Measurements from ENCODE around the gene TMEM89.

Gene TMEM89, protein sequence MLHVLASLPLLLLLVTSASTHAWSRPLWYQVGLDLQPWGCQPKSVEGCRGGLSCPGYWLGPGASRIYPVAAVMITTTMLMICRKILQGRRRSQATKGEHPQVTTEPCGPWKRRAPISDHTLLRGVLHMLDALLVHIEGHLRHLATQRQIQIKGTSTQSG

GRCh38 chr3:48621461-48621869, at the start of gene TMEM89:
Gene TMEM89 (minus strand): TSS chr3:48621769. CDS start chr3:48621756, 13 bp downstream.
- Histone ChIP-seq H3K36me3 (ENCODE audit: control insufficient read depth in 2 of 2, insufficient read depth in 2 of 2, low read length in 2 of 2) (peaks cover 0 to 3% of the 10 kb centered on the region in 2 donors), H3K27me3 (ENCODE audit: control insufficient read depth in 1 of 2, insufficient read depth in 2 of 2, low read length in 2 of 2) (no peaks in the 10 kb centered on the region), H3K9me3 (ENCODE audit: control insufficient read depth in 2 of 2, low read length in 2 of 2) (peaks cover 0 to 6% of the 10 kb centered on the region in 2 donors), H3K27ac (ENCODE audit: low read length) (no peak within 1 kb of the TSS), H3K4me3 (ENCODE audit: low read length in 2 of 2) (no peak within 1 kb of the TSS), H3K9ac (ENCODE audit: low read length in 2 of 2) (no peak within 1 kb of the TSS), H3K4me1 (ENCODE audit: control insufficient read depth, insufficient read depth, low read length) (no peaks in the 10 kb centered on the region)

DNA sequence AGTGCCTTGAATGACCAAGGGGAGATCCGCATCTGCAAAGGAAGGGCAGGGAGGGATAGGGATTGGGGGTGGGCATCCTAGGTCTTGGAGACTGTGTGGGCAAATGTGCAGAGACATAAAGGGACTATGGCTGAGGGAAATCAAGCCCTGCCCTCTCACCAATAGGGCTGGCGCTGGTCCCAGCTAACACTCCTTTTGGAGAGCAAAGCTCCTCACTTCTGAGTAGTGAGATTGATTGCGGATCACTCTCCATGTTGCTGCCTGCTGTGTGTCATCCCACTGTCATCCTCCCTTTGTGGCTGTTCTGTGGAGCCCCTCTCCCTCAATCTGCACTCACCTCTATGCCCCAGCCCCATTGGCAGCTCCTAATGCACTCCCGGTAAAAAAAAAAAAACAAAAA, 43.4 kb upstream of the TMEM89 start:
- Histone ChIP-seq H3K9ac (ENCODE audit: low read length in 2 of 2) (no peak overlapping the region), H3K27ac (ENCODE audit: low read length) (no peak overlapping the region)

GRCh38 chr3:48664313-48664644, 42.7 kb upstream of the TMEM89 start:
- no peaks in the 10 kb centered on the region for H3K9me3 ChIP-seq (ENCODE audit: control insufficient read depth in 2 of 2, low read length in 2 of 2)
- peak overlapping the region; percentile 61 to 69 for H3K4me3 ChIP-seq (ENCODE audit: low read length in 2 of 2)
- H3K9ac ChIP-seq (ENCODE audit: low read length in 2 of 2) = peak overlapping the region in 1 of 2 donors; percentile 69
- H3K4me1 ChIP-seq (ENCODE audit: control insufficient read depth, insufficient read depth, low read length) = peaks cover 24% of the 10 kb centered on the region
- no peaks in the 10 kb centered on the region for H3K36me3 ChIP-seq (ENCODE audit: control insufficient read depth in 2 of 2, insufficient read depth in 2 of 2, low read length in 2 of 2)
- peak overlapping the region; percentile 74 for H3K27ac ChIP-seq (ENCODE audit: low read length)
- H3K27me3 ChIP-seq (ENCODE audit: control insufficient read depth in 1 of 2, insufficient read depth in 2 of 2, low read length in 2 of 2) = peaks cover 13 to 33% of the 10 kb centered on the region in 2 donors

More for the DNA sequence above, 43.4 kb upstream of the TMEM89 start:
- no peak overlapping the region for H3K4me3 ChIP-seq (ENCODE audit: low read length in 2 of 2)
- H3K9me3 ChIP-seq (ENCODE audit: control insufficient read depth in 2 of 2, low read length in 2 of 2) = no peaks in the 10 kb centered on the region
- H3K4me1 ChIP-seq (ENCODE audit: control insufficient read depth, insufficient read depth, low read length) = peaks cover 24% of the 10 kb centered on the region
- H3K36me3 ChIP-seq (ENCODE audit: control insufficient read depth in 2 of 2, insufficient read depth in 2 of 2, low read length in 2 of 2) = no peaks in the 10 kb centered on the region
- peaks cover 9 to 27% of the 10 kb centered on the region in 2 donors for H3K27me3 ChIP-seq (ENCODE audit: control insufficient read depth in 1 of 2, insufficient read depth in 2 of 2, low read length in 2 of 2)

GRCh38 chr3:48663489-48664312, 42.1 kb upstream of the TMEM89 start:
- Histone ChIP-seq H3K9me3 (ENCODE audit: control insufficient read depth in 2 of 2, low read length in 2 of 2) (no peaks in the 10 kb centered on the region), H3K4me1 (ENCODE audit: control insufficient read depth, insufficient read depth, low read length) (peaks cover 24% of the 10 kb centered on the region), H3K9ac (ENCODE audit: low read length in 2 of 2) (peak overlapping the region; percentile 69 to 92), H3K27me3 (ENCODE audit: control insufficient read depth in 1 of 2, insufficient read depth in 2 of 2, low read length in 2 of 2) (peaks cover 13 to 33% of the 10 kb centered on the region in 2 donors), H3K4me3 (ENCODE audit: low read length in 2 of 2) (peak overlapping the region; percentile 61 to 69), H3K36me3 (ENCODE audit: control insufficient read depth in 2 of 2, insufficient read depth in 2 of 2, low read length in 2 of 2) (no peaks in the 10 kb centered on the region), H3K27ac (ENCODE audit: low read length) (peak overlapping the region; percentile 74)

GRCh38 chr3:48662753-48663488, 41.4 kb upstream of the TMEM89 start, which contains the start of gene CELSR3:
Gene CELSR3 (minus strand): TSS chr3:48662886. CDS start chr3:48662634, 252 bp downstream.
- Histone ChIP-seq H3K27me3 (ENCODE audit: control insufficient read depth in 1 of 2, insufficient read depth in 2 of 2, low read length in 2 of 2) (peaks cover 13 to 33% of the 10 kb centered on the region in 2 donors), H3K36me3 (ENCODE audit: control insufficient read depth in 2 of 2, insufficient read depth in 2 of 2, low read length in 2 of 2) (no peaks in the 10 kb centered on the region), H3K9me3 (ENCODE audit: control insufficient read depth in 2 of 2, low read length in 2 of 2) (no peaks in the 10 kb centered on the region), H3K4me3 (ENCODE audit: low read length in 2 of 2) (peak within 1 kb of the TSS; percentile 61 to 69), H3K9ac (ENCODE audit: low read length in 2 of 2) (peak within 1 kb of the TSS; percentile 69 to 92), H3K27ac (ENCODE audit: low read length) (peak within 1 kb of the TSS; percentile 74), H3K4me1 (ENCODE audit: control insufficient read depth, insufficient read depth, low read length) (peaks cover 24% of the 10 kb centered on the region)

DNA sequence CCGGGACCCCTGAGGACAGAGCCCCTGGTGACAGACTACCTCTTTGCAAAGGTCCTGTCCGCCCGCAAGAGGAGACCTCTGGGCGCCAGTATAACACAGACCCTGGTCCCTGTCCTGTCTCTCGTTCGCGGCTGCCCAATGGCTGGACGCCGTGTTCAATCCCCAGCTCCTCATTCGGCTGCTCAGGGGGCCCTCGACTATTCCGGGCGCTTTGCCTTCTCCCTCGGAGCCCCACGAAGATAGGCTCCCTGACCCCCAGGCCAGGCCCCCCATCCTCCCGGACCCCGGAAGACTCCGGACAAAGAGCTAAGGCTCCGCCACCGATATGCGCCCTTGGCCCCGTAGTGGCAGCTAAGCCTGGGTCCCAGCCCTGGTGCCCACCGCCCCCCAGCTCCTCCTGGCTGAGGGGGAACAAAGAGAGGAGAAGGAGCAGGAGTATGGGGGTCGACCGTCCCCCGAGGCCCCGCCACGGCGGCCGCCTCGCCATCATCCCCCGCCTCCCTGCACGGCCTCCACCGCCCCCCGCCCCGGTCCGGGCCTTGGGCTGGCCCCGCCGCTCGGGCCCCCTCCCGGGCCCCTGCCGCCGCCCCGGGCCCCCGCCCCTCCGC, 40.7 kb upstream of the TMEM89 start:
- Histone ChIP-seq H3K27ac (ENCODE audit: low read length) (no peak overlapping the region), H3K9ac (ENCODE audit: low read length in 2 of 2) (no peak overlapping the region), H3K9me3 (ENCODE audit: control insufficient read depth in 2 of 2, low read length in 2 of 2) (no peaks in the 10 kb centered on the region), H3K36me3 (ENCODE audit: control insufficient read depth in 2 of 2, insufficient read depth in 2 of 2, low read length in 2 of 2) (no peaks in the 10 kb centered on the region), H3K4me1 (ENCODE audit: control insufficient read depth, insufficient read depth, low read length) (peaks cover 24% of the 10 kb centered on the region), H3K27me3 (ENCODE audit: control insufficient read depth in 1 of 2, insufficient read depth in 2 of 2, low read length in 2 of 2) (peaks cover 13 to 33% of the 10 kb centered on the region in 2 donors), H3K4me3 (ENCODE audit: low read length in 2 of 2) (no peak overlapping the region)

DNA sequence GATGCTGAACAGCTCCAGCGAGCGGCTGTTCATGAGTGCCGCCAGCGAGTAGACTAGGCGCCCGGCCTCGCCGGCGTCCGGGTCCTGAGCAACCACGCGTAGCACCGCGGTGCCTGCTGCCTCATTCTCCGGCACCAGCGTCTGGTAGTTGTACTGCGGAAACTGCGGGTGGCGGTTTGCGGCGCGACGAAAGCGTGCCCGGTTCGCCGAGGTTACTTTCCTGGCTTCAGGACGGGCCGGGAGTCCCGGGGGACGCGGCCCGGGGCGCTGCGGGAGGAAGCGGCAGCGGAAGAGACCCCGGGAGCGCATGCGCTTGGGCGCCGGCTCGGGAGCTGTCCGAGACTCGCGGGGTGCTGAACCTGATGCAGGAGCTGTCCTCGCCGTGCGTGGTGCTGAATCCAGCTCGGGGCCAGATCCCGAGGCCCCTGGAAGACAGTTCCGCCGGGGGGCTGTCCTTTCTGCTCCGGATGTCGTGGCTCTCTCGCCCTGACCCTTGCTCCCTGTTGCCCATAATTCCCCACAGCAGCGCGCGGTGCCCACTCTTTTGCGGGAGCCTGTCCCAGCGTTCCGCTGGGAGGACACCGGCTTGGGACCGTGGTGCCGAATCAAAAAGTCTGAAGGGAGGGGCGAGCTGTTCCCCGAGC, 40.1 kb upstream of the TMEM89 start:
- no peak overlapping the region for H3K9ac ChIP-seq (ENCODE audit: low read length in 2 of 2)
- H3K36me3 ChIP-seq (ENCODE audit: control insufficient read depth in 2 of 2, insufficient read depth in 2 of 2, low read length in 2 of 2) = no peaks in the 10 kb centered on the region
- peaks cover 26% of the 10 kb centered on the region for H3K4me1 ChIP-seq (ENCODE audit: control insufficient read depth, insufficient read depth, low read length)
- no peak overlapping the region for H3K27ac ChIP-seq (ENCODE audit: low read length)
- H3K9me3 ChIP-seq (ENCODE audit: control insufficient read depth in 2 of 2, low read length in 2 of 2) = no peaks in the 10 kb centered on the region
- peak overlapping the region; percentile 43 to 69 for H3K4me3 ChIP-seq (ENCODE audit: low read length in 2 of 2)
- H3K27me3 ChIP-seq (ENCODE audit: control insufficient read depth in 1 of 2, insufficient read depth in 2 of 2, low read length in 2 of 2) = peaks cover 17 to 38% of the 10 kb centered on the region in 2 donors

DNA sequence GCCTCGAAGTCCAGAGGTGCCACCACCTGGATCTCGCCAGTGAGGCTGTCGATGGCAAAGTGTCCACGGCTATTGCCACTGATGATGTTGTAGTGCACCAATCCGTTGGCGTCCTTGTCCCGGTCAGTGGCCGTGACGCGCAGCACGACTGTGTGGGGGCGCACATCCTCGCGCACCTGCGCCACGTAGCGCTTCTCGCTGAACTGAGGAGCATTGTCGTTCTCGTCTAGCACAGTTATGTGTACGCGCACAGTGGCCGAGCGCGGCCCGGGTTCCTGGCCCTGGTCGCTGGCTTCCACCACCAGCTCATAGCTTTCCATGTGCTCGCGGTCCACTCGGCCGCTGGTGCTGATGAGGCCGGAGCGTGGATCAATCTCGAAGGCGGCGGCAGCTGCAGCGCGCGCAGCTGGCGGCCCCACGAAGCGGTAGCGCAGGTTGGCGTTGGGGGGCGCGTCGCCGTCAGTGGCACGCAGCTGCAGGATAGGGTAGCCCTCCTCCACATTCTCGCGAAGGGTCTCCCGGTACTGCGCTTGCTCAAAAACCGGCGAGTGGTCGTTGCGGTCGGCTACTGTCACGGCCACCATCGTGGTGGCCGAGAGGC, 39.3 kb upstream of the TMEM89 start:
- H3K36me3 ChIP-seq (ENCODE audit: control insufficient read depth in 2 of 2, insufficient read depth in 2 of 2, low read length in 2 of 2) = no peaks in the 10 kb centered on the region
- peaks cover 31% of the 10 kb centered on the region for H3K4me1 ChIP-seq (ENCODE audit: control insufficient read depth, insufficient read depth, low read length)
- peaks cover 17 to 38% of the 10 kb centered on the region in 2 donors for H3K27me3 ChIP-seq (ENCODE audit: control insufficient read depth in 1 of 2, insufficient read depth in 2 of 2, low read length in 2 of 2)
- H3K9ac ChIP-seq (ENCODE audit: low read length in 2 of 2) = no peak overlapping the region
- H3K27ac ChIP-seq (ENCODE audit: low read length) = no peak overlapping the region
- peak overlapping the region in 1 of 2 donors; percentile 69 for H3K4me3 ChIP-seq (ENCODE audit: low read length in 2 of 2)
- H3K9me3 ChIP-seq (ENCODE audit: control insufficient read depth in 2 of 2, low read length in 2 of 2) = no peaks in the 10 kb centered on the region

DNA sequence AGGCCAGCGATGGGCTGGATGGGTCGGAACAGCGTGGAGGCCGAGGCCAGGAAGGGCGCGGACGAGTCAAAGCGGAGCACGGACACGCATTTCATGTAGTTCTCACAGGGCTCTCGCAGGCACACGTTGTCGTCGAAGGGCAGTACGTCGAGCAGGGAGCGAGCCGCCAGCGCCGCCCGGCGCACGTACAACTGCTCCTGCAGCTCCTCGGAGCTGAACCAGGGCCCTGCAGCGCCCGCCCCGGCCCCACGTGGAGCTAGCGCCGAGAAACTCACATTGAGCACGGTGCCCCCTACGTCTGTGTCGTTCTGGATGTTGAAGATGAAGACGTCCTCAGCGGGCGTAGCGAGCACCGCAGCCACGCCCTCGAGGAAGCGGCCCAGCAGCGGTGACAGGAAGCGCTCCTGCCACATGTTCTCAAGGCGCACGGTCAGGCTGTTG, 35.3 kb upstream of the TMEM89 start:
- H3K9me3 ChIP-seq (ENCODE audit: control insufficient read depth in 2 of 2, low read length in 2 of 2) = no peaks in the 10 kb centered on the region
- H3K27me3 ChIP-seq (ENCODE audit: control insufficient read depth in 1 of 2, insufficient read depth in 2 of 2, low read length in 2 of 2) = peaks cover 10 to 21% of the 10 kb centered on the region in 2 donors
- H3K4me3 ChIP-seq (ENCODE audit: low read length in 2 of 2) = peak overlapping the region; percentile 55 to 74
- H3K36me3 ChIP-seq (ENCODE audit: control insufficient read depth in 2 of 2, insufficient read depth in 2 of 2, low read length in 2 of 2) = no peaks in the 10 kb centered on the region
- peaks cover 22% of the 10 kb centered on the region for H3K4me1 ChIP-seq (ENCODE audit: control insufficient read depth, insufficient read depth, low read length)
- H3K9ac ChIP-seq (ENCODE audit: low read length in 2 of 2) = no peak overlapping the region
- no peak overlapping the region for H3K27ac ChIP-seq (ENCODE audit: low read length)
